H9 (cell line): ENCODE data around the gene LZIC. TPM values are rescaled to one million over a fixed set of nuclear protein-coding genes. Genes with fewer than 3 reads are reported as not detected.

ENCODE experiments used
- DNase-seq: peaks from one replicate; pipeline ENCODE4 v3.0.0-alpha.2; 2017
- H2AFZ ChIP-seq: one replicate; pipeline ENCODE4 v1.6.1; 2013; ENCODE audit warnings: mild to moderate bottlenecking, low read length, control low read depth, moderate library complexity
- H2AK5ac ChIP-seq: 2 replicates; pipeline ENCODE4 v1.6.1; 2013; ENCODE audit warnings: low read length, control low read depth, mixed read lengths; ENCODE audit not compliant: insufficient read length
- H2BK120ac ChIP-seq: one replicate; pipeline ENCODE4 v1.6.1; 2013; ENCODE audit warnings: low read depth, mild to moderate bottlenecking, low read length, control low read depth, inconsistent platforms; ENCODE audit not compliant: poor library complexity, severe bottlenecking
- H2BK12ac ChIP-seq: 2 replicates; pipeline ENCODE4 v1.6.1; 2013; ENCODE audit warnings: low read length, control low read depth, mixed read lengths, low read depth; ENCODE audit not compliant: insufficient read length
- H2BK15ac ChIP-seq: 2 replicates; pipeline ENCODE4 v1.6.1; 2013; ENCODE audit warnings: low read depth, low read length, control low read depth
- H2BK20ac ChIP-seq: one replicate; pipeline ENCODE4 v1.6.1; 2013; ENCODE audit warnings: low read depth, mild to moderate bottlenecking, low read length, control low read depth, inconsistent platforms; ENCODE audit not compliant: poor library complexity, severe bottlenecking
- H2BK5ac ChIP-seq: 2 replicates; pipeline ENCODE4 v1.6.1; 2013; ENCODE audit warnings: low read length, control low read depth, mixed read lengths; ENCODE audit not compliant: insufficient read length
- H3K14ac ChIP-seq: 2 replicates; pipeline ENCODE4 v1.6.1; 2013; ENCODE audit warnings: low read length, control low read depth; ENCODE audit not compliant: insufficient read depth
- H3K18ac ChIP-seq: 2 replicates; pipeline ENCODE4 v1.6.1; 2013; ENCODE audit warnings: low read depth, mild to moderate bottlenecking, mixed read lengths, low read length, control low read depth; ENCODE audit not compliant: insufficient read length
- H3K23ac ChIP-seq: 2 replicates; pipeline ENCODE4 v1.6.1; 2013; ENCODE audit warnings: low read length, control low read depth, mixed read lengths, low read depth; ENCODE audit not compliant: insufficient read length
- H3K23me2 ChIP-seq: 2 replicates; pipeline ENCODE4 v1.6.1; 2013; ENCODE audit warnings: low read depth, mild to moderate bottlenecking, mixed read lengths, low read length, control low read depth; ENCODE audit not compliant: insufficient read length, poor library complexity, severe bottlenecking
- H3K27ac ChIP-seq: 2 replicates; pipeline ENCODE4 v1.5.1; 2013; ENCODE audit warnings: low read length, control low read depth, mixed read lengths, low read depth; ENCODE audit not compliant: insufficient read length
- H3K27me3 ChIP-seq: 2 replicates; pipeline ENCODE4 v1.6.1; 2013; ENCODE audit warnings: low read length, control low read depth, inconsistent platforms; ENCODE audit not compliant: insufficient read depth
- H3K4ac ChIP-seq: 2 replicates; pipeline ENCODE4 v1.6.1; 2013; ENCODE audit warnings: low read depth, mild to moderate bottlenecking, control low read depth, inconsistent platforms, low read length, moderate library complexity
- H3K4me1 ChIP-seq: 2 replicates; pipeline ENCODE4 v1.6.1; 2013; ENCODE audit warnings: low read length, control low read depth, inconsistent platforms; ENCODE audit not compliant: insufficient read depth
- H3K4me2 ChIP-seq: 2 replicates; pipeline ENCODE4 v1.6.1; 2013; ENCODE audit warnings: low read length, control low read depth, mixed read lengths; ENCODE audit not compliant: insufficient read length, insufficient read depth
- H3K56ac ChIP-seq: 2 replicates; pipeline ENCODE4 v1.6.1; 2013; ENCODE audit warnings: low read depth, mild to moderate bottlenecking, mixed read lengths, low read length, control low read depth; ENCODE audit not compliant: insufficient read length
- H3K79me1 ChIP-seq: 2 replicates; pipeline ENCODE4 v1.6.1; 2013; ENCODE audit warnings: low read depth, mild to moderate bottlenecking, moderate library complexity, low read length, control low read depth, inconsistent platforms; ENCODE audit not compliant: insufficient read depth, poor library complexity, severe bottlenecking
- H3K79me2 ChIP-seq: 2 replicates; pipeline ENCODE4 v1.6.1; 2013; ENCODE audit warnings: low read length, control low read depth, inconsistent platforms; ENCODE audit not compliant: insufficient read depth
- H3K9ac ChIP-seq: 2 replicates; pipeline ENCODE4 v1.6.1; 2013; ENCODE audit warnings: low read length, control low read depth, mixed read lengths; ENCODE audit not compliant: insufficient read length; ENCODE audit errors: extremely low read depth
- H3K9me3 ChIP-seq: one replicate; pipeline ENCODE4 v1.6.1; 2013; ENCODE audit warnings: low read depth, low read length, inconsistent platforms; ENCODE audit not compliant: control insufficient read depth
- H3T11ph ChIP-seq: one replicate; pipeline ENCODE4 v1.6.1; 2013; ENCODE audit warnings: mild to moderate bottlenecking, low read length, control low read depth, inconsistent platforms
- H4K20me1 ChIP-seq: one replicate; pipeline ENCODE4 v1.6.1; 2013; ENCODE audit not compliant: control insufficient read depth, insufficient read length, insufficient read depth
- H4K5ac ChIP-seq: 2 replicates; pipeline ENCODE4 v1.6.1; 2013; ENCODE audit warnings: low read depth, mild to moderate bottlenecking, mixed read lengths, low read length, control low read depth; ENCODE audit not compliant: insufficient read length
- H4K8ac ChIP-seq: replicated peaks from 2 replicates; pipeline ENCODE4 v1.6.1; 2013; ENCODE audit warnings: low read length, control low read depth, mixed read lengths, low read depth; ENCODE audit not compliant: insufficient read length
- H4K91ac ChIP-seq: 2 replicates; pipeline ENCODE4 v1.6.1; 2013; ENCODE audit warnings: low read depth, mild to moderate bottlenecking, moderate library complexity, mixed read lengths, low read length, control low read depth; ENCODE audit not compliant: insufficient read length
- H3K27ac Mint-ChIP-seq, 3 experiments: 2 replicates in 2 of 3; 3 replicates in 1 of 3; pipeline ENCODE4 v1.8.0; 2020 to 2021; ENCODE audit warnings: mixed read lengths in 3 of 3, mild to moderate bottlenecking in 1 of 3, moderate library complexity in 1 of 3
- H3K27me3 Mint-ChIP-seq: 2 replicates; pipeline ENCODE4 v1.8.0; 2021; ENCODE audit warnings: low read depth, mild to moderate bottlenecking, moderate library complexity, mixed read lengths
- H3K36me3 Mint-ChIP-seq, 3 experiments: 2 replicates in 2 of 3; 3 replicates in 1 of 3; pipeline ENCODE4 v1.8.0; 2020 to 2021; ENCODE audit warnings: low read depth in 3 of 3, mixed read lengths in 3 of 3; ENCODE audit not compliant: insufficient read depth in 1 of 3
- H3K4me1 Mint-ChIP-seq, 2 experiments: 2 replicates each; pipeline ENCODE4 v1.8.0; 2020; ENCODE audit warnings: mixed read lengths in 2 of 2
- H3K4me3 Mint-ChIP-seq, 2 experiments: 2 replicates in 1 of 2; 3 replicates in 1 of 2; pipeline ENCODE4 v1.8.0; 2020 to 2021; ENCODE audit warnings: mild to moderate bottlenecking in 2 of 2, mixed read lengths in 2 of 2, moderate library complexity in 1 of 2
- H3K9me3 Mint-ChIP-seq, 2 experiments: 2 replicates in 1 of 2; 3 replicates in 1 of 2; pipeline ENCODE4 v1.8.0; 2020; ENCODE audit warnings: mild to moderate bottlenecking in 2 of 2, mixed read lengths in 2 of 2, moderate library complexity in 1 of 2
- CTCF ChIP-seq: fragments of 200-600 bp; sonication (generic); conservative IDR thresholded peaks from 3 replicates; pipeline ENCODE4 v1.8.0; 2021; ENCODE audit warnings: antibody characterized with exemption, mild to moderate bottlenecking
- WGBS: extraction: QIAGEN DNeasy Blood & Tissue Kit; methylation state at CpG from one replicate; pipeline ENCODE4 v1.1.7; 2013; ENCODE audit warnings: missing lambda C conversion rate, low lambda C conversion rate, mixed read lengths; ENCODE audit not compliant: insufficient read length; ENCODE audit errors: extremely low coverage; 5-methylcytosine and 5-hydroxymethylcytosine counted together
- total RNA-seq: library from RNA; stranded (reverse); gene quantifications from 2 replicates; pipeline ENCODE4 v1.2.1, GENCODE V29; 2021

LZIC gene
- total RNA-seq, 1 experiment from 2014 or later = 22.9 TPM

GRCh38 chr1:9957726-9958125 is 14.5 kb upstream of the LZIC start:
- Histone ChIP-seq H2BK120ac (no peak overlapping the region), H3K4ac (no peak overlapping the region), H3K9ac (no peak overlapping the region), H2BK20ac (no peak overlapping the region), H3K56ac (no peak overlapping the region), H2BK5ac (no peak overlapping the region), H2BK15ac (no peak overlapping the region), H3K23me2 (no peaks in the 10 kb centered on the region), H3K23ac (no peak overlapping the region), H3K14ac (no peak overlapping the region), H4K20me1 (no peaks in the 10 kb centered on the region), H3K79me2 (no peaks in the 10 kb centered on the region), H3K27ac (no peak overlapping the region), H3K9me3 (no peaks in the 10 kb centered on the region), H4K8ac (no peak overlapping the region), H3T11ph (no peak overlapping the region), H3K27me3 (no peaks in the 10 kb centered on the region), H3K4me1 (peaks cover 6% of the 10 kb centered on the region), H3K4me2 (no peak overlapping the region), H4K5ac (no peak overlapping the region), H2AK5ac (no peak overlapping the region), H2AFZ (no peak overlapping the region), H3K79me1 (no peaks in the 10 kb centered on the region), H4K91ac (no peak overlapping the region), H2BK12ac (no peak overlapping the region), H3K18ac (no peak overlapping the region)
- no peak overlapping the region for H3K27ac Mint-ChIP-seq
- no peaks in the 10 kb centered on the region for H3K9me3 Mint-ChIP-seq
- no peaks in the 10 kb centered on the region for H3K27me3 Mint-ChIP-seq
- no peak for DNase-seq
- H3K36me3 Mint-ChIP-seq = 0 out of 7 replicates have a peak, but pooled peaks cover 0 to 2% (median 0%) of the 10 kb centered on the region in 3 experiments
- no peak for TF ChIP-seq CTCF
- no CpG with 5 or more reads among the region's 8 CpGs for WGBS
- no peak overlapping the region for H3K4me3 Mint-ChIP-seq
- H3K4me1 Mint-ChIP-seq = peaks cover 9 to 10% of the 10 kb centered on the region in 2 experiments
